Upper lobe of left lung (tissue), 4 donors: ENCODE data around the gene PTPRC.

ENCODE experiments used
- CTCF ChIP-seq, 6 experiments: fragments of 450-650 bp in 4 of 6; fragments of 200-600 bp in 2 of 6; sonication (generic) in 2 of 6; IDR thresholded peaks; one replicate each; pipeline ENCODE4 v1.5.1; 2016 to 2019; ENCODE audit warnings: antibody characterized with exemption in 6 of 6
- EP300 ChIP-seq, 4 donors: sonication (generic); formaldehyde crosslinking; IDR thresholded peaks; one replicate each; pipeline ENCODE4 v1.5.1; 2017; ENCODE audit warnings: antibody characterized with exemption in 4 of 4, control low read depth in 2 of 4

- TF ChIP-seq CTCF (IDR thresholded peaks at IDR 0.05) (no peak), EP300 (IDR thresholded peaks at IDR 0.05) (no peak)
Measured at GRCh38 chr1:198637157-198637556, 1.7 kb upstream of the PTPRC start.
